HG03565 (cell line): ENCODE data around the gene TRIM54.
"Not testable (repeated sequence)": the region's sequence is repeated elsewhere in the genome, so short reads cannot be mapped to it uniquely, and the experiment has no call there.

Experiments
- ATAC-seq: cut with Tn5 transposase; IDR thresholded peaks from one replicate; pipeline ENCODE4 v1.9.1; 2021; ENCODE audit warnings: mild to moderate bottlenecking, moderate library complexity; ENCODE audit not compliant: unreplicated experiment

The TRIM54 gene

DNA sequence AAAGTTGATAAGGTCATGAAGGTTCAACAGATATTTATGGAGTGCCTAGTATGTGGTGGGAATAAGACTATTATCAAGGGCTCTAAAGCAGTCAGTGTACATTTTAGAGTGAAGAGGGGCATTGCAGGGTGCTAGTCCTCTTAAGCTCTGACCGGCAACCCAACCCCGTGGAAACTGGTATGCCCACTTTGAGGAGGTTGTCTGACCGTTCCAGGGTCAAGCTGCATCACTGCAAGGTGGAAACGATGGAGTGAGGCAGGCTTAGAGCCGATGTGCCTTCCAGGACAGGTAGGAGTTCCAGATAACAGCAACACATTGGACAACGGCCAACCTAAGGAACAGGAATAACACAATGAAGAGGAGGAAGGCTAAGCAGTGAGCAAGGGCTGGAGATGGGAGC is 27.4 kb downstream of the TRIM54 start:
- no peak for ATAC-seq

DNA sequence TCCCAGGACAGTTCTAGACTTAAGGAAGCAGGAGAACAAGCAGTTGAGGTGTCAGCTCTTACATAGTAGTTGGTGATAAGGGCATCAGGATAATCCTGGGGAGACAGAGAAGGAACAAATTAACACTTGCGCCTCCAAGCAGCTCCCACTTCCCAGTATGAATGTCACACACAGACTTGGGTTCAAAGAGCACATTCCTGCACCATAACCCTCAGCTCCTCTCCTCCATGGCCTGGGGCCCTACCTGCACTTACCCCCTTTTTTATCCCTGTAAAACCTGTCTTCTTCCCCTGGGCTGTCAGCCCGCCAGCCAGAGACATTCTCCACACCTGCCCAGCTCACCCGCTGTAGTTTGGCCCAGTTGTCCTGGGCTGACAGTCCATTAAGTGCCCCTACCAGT is 29.9 kb downstream of the TRIM54 start:
- ATAC-seq, result no peak

DNA sequence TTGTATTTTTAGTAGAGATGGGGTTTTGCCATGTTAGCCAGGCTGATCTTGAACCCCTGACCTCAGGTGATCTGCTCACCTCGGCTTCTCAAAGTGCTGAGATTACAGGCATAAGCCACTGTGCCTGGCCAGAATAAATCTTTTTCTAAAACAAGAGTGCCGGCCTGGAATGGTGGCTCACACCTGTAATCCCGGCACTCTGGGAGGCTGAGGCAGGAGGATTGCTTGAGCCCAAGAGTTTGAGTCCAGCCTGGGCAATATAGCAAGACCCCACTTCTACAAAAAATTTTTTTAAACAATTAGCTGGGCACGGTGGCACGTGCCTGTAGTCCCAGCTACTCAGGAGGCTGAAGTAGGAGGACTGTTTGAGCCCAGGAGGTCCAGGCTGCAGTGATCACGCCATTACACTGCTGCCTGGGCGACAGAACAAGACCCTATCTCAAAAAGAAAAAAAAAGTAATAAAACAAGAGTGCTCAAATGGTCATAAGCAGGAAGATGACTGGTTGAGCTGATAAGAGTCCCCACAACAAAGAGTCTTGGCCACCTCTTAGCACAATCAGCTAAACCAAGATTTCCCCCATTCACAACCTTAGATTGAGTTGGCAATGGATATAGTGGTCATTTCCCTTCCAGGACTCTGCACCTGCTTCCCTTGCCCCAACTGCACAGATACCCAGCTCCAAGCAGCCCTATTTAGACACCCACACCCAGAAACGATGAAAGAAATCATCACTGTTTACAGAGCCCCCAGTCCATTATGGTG is 31.8 kb downstream of the TRIM54 start:
- ATAC-seq, result no peak

DNA sequence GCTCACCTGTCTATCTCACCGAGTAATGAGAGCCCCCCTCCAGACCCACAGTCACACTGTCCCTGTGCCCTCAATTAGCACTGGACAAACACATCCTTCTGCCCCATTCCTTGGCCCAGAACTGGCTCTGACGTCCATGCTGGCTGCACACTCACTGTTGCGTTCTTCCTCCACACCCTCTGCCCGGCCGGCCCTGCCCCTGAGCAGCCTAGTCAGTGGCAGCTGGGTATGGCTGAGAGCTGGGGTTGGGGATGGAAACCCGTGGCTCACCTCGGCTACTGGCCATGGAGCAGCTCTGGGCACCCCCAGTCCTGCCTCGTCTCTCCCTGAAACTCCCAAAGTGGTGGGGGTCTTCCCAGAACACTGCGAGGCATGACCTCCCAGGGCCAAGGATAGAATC is 32.5 kb downstream of the TRIM54 start:
- no peak for ATAC-seq

DNA sequence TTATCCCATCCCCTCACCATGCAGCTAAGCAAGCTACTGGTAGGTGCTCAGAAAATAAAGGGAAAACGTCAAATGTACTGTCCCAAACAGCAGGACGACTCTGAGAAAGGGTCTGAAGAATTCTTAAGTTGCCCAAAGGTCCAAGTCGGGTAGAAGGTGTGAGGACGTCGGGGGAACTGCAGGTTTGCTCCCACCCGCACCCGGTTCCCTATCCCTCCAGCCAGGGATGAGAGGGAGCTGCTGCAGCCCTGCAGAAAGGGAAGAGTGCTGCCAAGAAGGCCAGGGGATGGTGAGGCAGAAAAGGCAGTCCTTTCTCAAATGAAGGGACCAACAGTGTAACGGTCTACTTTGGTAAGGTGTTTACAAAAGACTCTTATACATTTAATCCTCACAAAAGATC is 32.9 kb downstream of the TRIM54 start:
- no peak for ATAC-seq

DNA sequence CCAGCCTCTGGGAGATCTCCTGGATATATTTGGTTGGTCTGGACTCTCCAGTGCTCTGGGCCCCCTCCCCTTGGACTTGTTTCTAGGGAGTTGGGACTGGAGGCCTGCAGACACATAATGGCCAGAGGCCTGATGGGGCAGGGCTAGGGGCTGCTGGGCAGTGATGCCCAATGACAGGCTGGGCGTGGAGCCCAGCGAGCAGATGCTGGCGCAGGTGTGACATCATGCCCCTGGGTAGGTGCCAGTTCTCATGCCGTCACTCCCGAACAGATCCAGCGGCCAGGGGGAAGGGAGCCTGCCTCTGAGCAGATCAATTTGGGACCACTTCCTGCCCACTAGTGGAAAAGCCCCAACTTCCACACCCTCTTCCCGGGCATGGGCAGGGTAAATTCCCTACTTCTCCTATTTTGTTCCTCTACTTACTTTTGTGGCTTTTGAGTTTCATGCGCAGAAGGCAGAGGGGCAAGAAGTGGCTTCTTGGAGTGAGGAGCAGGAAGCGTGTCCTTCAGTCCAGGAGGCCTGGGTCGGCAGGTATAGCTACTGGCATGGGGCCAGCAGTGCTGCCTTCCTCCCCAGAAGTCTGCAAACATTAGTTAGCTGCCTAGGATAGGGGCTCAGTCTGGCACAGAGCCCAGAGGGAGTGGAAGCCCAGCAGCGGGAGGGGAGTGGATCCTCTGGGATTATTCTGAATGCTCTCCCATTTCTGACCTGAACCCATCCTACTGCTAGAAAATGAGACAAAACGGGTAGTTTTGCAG is 34.6 kb downstream of the TRIM54 start:
- no peak for ATAC-seq

DNA sequence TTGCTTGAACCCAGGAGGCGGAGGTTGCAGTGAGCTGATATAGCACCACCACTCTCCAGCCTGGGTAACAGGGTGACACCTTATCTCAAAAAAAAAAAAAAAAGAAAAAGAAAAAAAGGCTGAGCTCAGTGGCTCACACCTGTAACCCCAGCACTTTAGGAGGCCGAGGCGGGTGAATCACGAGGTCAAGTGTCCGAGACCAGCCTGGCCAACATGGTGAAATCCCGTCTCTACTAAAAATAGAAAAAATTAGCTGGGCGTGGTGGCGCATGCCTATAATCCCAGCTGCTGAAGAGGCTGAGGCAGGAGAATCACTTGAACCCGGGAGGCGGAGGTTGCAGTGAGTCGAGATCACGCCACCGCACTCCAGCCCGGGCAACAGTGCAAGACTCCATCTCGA is 37.6 kb downstream of the TRIM54 start:
- not testable (repeated sequence) for ATAC-seq

DNA sequence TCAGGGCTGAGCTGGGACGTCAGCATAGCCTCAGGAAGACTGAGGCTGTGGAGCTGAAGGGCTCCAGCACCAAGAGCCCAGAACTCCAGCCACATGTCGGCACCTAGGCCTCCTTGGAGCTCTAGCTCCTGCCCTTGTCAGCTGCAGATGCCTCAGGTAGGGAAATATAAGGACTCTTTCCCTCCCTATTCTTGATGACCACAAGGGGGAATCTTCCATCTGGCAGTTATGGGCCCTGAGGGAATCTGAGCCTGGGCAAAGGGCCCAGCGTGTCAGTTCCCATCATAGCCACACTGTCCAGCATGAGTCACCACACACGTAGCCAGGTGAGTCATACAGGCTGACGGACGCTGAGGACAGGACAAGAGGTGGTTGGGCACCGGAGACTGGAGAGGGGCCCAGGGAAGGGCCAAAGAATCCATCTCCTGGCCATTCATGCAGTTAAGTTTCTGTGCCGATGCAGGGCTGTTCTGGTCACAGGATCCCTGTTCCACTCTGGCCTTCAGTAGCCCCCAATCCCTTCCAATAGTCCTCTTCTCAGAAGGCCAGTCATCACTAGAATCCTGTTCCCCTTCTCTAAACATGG is 38.8 kb downstream of the TRIM54 start:
- no peak for ATAC-seq

DNA sequence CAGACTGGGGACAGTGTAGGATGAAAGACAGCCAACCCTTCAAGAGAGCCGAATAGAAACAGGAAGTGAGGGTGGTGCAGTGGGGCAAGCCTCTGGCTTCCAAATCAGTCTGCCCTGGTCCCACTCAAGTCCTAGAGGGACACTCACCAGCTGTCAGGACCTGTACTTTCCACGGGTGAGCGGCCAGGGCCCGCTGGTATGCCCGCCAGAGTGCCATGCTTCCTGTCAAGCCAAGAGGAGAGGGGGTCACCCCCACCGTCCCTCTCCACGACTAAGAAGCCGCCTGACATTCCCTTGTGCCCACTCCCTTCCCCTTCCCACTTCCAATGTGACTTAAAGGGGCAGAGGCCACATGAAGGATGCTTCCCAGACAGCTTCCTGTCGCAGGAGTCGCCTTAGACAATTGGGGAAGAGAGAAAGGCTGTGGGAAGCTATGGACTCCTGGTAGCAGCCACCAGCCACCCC is 40.1 kb downstream of the TRIM54 start:
- ATAC-seq, result no peak

DNA sequence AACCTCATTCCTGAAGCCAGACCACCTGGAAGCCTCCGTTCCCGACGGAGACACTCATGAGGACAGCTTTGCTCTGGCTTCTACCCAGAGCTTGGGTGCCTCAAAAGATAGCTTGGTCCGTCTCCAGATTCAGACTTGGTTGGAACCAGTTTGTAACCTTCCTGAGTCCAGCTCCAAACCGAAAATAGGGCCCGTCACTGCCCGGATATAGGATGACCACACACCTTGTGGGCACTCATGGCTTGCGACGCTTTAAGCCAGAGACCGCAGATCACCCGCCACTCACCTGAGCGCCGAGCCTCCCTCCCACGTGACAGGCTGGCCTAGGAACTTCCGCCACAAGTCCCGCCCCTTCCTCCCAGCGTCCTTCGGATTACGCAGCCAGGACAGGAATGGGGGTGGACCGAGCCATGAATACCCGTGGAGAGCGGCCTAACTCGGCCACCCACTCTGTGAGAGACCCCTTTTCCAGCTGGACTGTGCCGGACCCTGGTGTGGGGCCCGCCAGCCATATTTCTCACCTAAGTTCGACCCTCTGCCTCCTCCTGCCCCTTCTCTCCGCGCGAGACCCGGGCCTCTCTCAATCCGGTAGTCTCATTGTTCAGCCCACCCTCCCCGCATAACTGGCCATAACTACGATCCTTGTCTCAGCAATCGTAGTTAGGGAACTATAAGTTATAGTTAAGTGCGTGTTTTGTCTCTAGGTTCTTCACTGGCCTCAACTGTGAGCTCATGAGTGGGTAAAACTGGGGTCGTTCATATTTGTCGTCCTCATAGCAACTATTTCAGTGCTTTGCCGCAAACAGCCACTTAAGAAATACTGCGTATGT is 40.8 kb downstream of the TRIM54 start, which contains the start of gene MPV17:
TSS of gene MPV17 (minus strand) at position 332 of the 830 bp plus-strand sequence. CDS start 580 bp downstream, outside the sequence.
- peak; percentile 74 for ATAC-seq

DNA sequence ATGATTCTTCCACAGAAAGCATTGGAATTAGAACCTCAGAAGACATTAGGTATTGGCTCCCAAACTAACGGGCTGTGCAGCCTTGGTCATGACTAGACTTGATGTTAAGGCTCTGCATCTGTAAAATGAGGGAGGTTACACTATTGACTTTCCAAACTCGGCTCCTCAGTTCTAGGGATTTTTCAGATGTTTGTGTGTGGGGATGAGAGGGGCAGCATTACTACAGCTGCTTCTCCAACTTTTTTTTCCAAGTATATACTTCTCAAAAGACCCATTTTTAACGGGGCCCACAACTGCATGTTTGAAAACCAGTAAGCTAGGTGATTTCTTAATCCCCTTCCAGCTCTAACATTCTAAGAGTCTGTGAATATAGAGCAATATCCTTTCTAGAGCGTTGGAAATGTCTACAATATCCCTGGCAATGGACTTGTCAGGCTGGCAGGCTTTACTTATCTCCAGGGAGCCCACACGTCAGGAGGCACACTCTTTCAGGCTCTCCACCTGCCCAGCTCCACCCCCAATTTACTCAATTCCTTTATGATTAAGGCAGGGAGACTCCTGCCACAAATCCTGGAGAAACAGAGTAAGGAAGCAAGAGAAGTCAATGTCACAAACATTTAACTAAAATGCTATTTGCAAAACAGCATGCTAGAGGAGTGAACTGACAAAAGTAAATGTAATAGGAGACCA is 41.5 kb downstream of the TRIM54 start:
- ATAC-seq, result no peak

DNA sequence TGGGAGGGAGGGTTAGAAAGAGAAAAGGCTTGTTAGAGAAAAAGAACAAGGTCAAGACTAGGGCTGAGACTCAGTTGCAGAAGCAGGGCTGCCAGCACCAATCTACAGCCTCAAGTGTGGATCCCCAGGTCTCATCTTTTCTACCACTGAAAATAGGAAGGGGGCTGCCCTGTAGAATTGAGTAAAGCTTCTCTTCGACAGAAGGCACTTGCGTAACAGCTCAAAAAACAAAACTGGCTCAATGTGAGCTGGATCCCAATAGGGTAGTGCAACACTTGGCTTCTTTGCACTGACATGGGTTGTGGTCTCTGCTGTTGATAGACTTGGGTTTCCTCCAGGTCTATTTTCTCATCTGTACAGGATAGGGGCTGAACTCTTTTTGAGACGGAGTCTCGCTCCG is 42.5 kb downstream of the TRIM54 start:
- ATAC-seq, result no peak

DNA sequence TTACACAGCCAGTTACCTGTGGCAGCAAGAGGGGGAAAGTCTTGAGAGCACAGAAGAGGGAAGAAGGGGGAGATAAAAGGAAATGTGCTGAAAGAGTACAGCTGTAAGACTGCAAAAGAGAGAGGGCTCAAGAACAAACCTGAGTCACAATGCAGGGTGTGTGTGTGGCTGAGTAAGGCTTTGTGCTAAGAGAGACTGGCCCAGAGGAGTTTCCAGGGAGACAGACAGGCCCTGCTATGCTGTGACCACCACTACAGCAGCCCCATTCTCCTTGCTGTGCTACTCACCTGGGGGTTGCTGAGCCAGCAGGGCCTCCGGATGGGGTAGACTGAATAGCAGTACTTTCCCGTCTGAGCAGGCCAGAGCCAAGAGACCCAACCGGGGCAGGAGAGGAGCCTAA is 53.1 kb downstream of the TRIM54 start:
- ATAC-seq, result no peak

DNA sequence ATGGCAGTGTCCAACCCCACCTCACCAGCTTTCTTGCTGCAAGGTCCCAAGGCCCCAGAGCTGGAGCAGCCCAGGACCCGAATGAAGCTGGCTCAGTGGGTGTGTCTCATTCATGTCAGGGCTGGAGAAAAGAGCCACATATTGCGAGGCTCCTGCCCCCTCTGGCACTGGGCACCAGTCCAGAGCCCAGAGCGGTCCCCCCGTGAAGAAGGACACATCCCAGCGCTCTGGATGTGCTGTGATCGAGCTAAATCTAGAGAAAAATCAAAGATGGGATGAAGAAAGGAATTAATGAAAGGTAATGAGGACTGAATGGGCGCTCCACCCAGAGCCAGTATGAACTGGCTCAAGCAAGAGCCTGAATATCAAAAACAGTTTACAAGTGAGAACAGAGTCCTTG is 53.9 kb downstream of the TRIM54 start:
- ATAC-seq, result no peak

DNA sequence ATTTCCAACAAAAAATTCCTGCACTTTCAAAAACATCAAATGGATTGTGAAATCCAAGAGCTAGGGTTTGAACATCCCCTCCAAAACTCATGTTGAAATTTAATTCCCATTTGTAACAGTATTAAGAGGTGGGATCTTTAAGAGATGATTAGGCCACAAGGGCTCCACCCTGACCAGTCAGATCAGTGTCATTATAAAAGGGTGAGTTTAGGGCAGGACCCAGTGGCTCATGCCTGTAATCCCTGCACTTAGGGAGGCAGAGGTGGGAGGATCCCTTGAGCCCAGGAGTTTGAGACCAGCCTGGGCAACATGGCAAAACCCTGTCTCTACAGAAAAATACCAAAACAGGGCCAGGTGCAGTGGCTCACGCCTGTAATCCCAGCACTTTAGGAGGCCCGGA is 65.4 kb downstream of the TRIM54 start:
- no peak for ATAC-seq

DNA sequence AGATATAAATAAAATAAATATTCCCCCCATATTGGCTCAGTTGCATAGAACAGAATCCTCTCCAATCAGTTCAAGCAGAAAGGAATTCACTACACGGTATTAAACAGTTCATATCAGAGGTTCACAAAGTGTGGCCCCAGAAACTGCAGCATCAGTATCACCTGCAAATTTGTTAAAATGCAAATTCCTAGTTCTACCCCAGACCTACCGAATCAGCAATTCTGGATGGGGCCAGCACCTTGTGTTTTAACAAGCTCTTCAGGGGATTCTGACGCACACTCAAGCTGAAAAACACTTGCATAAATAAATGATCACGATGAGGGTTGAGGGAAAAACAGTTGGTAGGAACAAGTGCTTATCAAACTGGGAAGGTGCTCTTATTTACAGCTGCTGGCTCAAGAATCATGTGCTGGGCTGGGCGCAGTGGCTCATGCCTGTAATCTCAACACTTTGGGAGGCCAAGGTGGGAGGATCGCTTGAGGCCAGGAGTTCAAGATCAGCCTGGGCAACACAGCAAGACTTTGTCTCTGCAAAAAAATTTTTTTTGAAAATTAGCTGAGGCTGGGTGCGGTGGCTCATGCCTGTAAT is 68.0 kb downstream of the TRIM54 start:
- ATAC-seq, result no peak

DNA sequence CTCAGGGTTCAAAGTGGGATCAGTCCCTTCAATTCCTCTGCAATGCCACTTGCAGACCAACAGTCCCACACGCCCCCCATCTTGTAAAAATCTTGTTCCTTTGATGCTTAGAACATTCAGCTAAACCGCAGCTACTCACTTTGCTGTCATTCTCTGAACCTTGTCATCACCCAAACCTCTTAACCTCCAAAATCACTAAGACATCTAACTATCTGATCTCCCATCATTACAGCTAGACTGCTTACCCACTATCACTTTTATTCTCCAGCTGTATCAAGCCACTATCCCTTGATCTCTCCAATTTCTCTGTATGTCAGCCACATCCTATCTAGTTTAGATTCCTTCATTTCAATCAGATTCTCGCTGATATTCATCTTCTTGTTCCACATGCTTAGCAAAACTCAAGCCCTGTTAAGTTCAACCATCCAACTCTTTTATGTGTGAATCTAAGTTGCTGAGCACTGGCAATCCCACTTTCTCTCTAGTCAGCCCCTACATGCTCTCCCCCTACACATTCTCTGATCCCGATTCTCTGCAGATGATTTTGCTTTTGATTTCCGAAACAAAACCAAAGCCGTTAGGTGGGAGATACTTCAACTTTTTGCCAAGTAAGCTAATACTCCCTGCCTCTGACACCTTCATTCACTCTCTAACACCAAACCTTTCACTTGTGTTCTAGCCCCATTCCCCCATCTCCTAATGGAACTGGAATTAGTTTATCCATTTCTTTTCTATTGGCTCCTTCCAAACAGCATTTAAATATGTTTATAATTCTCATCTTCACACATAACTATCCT is 69.8 kb downstream of the TRIM54 start:
- no peak for ATAC-seq

DNA sequence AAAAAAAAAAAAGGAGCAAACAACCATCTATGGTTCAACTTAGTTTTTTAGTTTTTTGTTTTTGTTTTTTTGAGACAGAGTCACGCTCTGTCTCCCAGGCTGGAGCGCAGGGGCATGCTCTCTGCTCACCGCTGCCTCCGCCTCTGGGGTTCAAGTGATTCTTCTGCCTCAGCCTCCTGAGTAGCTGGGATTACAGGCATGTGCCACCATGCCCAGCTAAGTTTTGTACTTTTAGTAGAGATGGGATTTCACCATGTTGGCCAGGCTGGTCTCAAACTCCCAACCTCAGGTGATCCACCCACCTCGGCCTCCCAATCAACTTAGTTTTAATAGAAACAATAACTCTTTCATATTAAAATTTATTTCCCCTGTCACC is 71.1 kb downstream of the TRIM54 start:
- ATAC-seq, result not testable (repeated sequence)
